Ovary (tissue), 3 donors: Measurements from ENCODE around the gene ARHGAP23.

Experiments used
- EP300 ChIP-seq: sonication (generic); formaldehyde crosslinking; IDR thresholded peaks from one replicate; pipeline ENCODE4 v1.6.1; 2017; ENCODE audit warnings: antibody characterized with exemption
- POLR2A ChIP-seq: fragments of 450-650 bp; IDR thresholded peaks from one replicate; pipeline ENCODE4 v1.6.1; 2017; ENCODE audit warnings: antibody characterized with exemption, mild to moderate bottlenecking, moderate library complexity
- TF ChIP-seq, protein P1 (sequence below), 3 donors: fragments of 450-650 bp in 2 of 3; fragments of 200-600 bp in 1 of 3; IDR thresholded peaks; one replicate each; pipeline versions ENCODE4 v1.5.1 to v1.8.0; 2016 to 2022; ENCODE audit warnings: antibody characterized with exemption in 3 of 3, mild to moderate bottlenecking in 1 of 3
- donor health status: DM: no; HTN: no; CAD: no.

DNA sequence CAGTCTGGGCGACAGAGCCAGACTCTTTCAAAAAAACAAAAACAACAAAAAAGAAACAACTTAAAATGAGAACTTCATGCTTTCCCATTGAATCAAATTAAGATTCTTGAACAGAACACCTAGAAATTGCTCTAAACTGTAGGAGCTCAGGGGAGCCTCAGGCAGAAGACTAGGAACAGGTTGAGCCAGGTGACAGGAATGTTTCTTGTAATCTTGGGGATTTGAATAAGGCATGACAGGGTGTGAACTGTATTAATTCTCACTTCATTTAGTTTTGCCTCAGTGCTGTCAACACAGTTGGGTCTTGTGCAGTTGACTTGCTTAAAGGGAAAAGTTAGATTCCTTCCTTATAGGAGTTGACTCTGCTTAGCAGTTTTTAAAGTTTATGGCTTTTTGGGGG, 48.8 kb upstream of the ARHGAP23 start:
- TF ChIP-seq, protein P1, sequence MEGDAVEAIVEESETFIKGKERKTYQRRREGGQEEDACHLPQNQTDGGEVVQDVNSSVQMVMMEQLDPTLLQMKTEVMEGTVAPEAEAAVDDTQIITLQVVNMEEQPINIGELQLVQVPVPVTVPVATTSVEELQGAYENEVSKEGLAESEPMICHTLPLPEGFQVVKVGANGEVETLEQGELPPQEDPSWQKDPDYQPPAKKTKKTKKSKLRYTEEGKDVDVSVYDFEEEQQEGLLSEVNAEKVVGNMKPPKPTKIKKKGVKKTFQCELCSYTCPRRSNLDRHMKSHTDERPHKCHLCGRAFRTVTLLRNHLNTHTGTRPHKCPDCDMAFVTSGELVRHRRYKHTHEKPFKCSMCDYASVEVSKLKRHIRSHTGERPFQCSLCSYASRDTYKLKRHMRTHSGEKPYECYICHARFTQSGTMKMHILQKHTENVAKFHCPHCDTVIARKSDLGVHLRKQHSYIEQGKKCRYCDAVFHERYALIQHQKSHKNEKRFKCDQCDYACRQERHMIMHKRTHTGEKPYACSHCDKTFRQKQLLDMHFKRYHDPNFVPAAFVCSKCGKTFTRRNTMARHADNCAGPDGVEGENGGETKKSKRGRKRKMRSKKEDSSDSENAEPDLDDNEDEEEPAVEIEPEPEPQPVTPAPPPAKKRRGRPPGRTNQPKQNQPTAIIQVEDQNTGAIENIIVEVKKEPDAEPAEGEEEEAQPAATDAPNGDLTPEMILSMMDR (IDR thresholded peaks at IDR 0.05), result no peak
- TF ChIP-seq POLR2A (no peak), EP300 (no peak)
